Endometrium (tissue), 2 donors: ENCODE results near the gene PRDM1.

Experiments used
- FAIRE-seq: peaks from 2 replicates; lab custom pipeline; 2012; peaks lifted over from hg19 to GRCh38; lab: Jason Lieb, UNC
- donor health status: control.
- donor health status: control.

The PRDM1 gene

DNA sequence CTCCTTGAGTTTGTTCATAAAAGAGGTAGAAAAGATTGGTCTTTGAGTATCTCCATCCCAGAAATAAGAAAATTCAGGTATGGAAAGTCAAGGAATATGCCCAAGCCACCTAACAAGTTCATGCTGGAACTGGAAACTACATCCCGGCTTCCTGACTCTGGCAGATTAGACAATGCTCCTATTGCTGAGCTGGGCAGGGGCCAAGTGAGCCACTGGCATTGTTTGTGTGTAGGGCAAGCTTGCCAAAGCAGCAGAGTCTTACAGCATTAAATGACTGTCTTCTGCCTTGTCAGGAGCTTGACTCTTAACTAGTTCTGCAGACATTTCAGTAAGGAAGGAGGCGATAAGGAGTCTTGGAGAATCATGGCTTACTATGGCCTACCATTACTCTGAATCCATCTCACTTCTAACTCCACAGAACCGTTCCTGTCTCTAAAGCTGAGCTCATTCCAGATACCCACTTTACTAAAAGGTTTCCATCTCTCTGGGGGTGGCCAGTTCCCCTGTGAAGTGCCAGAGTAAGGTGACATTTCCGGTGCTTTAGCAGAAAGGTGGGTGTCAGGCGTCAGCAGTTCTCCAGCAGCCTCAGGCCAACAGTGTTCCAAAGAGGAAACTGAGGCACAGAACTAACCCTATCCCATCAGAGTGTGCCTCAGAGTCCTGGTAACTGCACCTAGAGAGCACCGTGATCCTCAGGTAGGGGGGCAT lies 30.1 kb downstream of the PRDM1 start:
- FAIRE-seq = no peak

DNA sequence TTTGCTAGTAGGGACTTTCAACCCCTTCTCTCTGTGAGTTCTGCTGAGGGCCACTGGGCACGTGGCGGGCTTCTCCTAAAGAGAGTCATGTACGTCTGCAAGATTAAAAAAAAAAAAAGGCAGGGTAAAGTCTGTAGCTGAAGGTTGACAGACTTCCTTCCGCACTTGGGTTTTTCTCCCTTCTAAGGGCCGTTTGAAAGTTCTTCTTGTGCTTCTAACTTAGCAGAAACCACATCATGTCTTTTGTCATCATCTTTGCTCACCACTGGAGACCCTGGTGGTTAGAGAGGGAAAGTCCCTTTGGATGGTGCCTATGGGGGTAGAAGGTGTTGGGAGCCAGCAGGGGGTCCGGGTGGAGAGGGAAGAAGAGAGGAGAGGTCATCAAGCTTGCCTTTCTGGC lies 31.4 kb downstream of the PRDM1 start:
- FAIRE-seq = no peak

DNA sequence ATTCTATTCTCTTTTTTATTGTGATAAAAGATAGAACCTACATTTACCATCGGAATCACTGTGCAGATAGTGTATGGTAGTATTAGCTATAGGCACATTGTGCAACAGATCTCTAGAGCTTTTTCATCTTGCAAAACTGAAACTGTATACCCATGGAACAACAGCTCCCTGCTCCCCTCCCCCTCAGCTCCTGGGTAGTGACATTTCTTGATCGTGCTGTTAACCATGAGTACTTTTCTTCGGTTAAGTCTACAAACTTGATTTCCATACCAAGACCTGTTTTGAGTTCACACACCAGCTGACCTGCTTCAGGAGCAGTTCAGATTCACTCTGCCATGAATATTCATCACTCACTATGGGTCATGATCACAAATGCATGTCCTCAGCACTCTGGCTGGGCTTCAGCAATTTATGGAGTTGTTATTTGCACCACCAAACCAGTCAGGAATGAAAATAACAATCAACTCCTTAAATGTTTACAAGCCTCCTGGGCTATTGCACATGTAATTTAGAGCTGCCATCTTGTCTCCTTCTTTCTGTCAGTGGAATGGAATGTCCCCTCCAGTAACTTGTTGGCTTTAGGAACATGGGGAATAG lies 32.8 kb downstream of the PRDM1 start:
- FAIRE-seq = no peak

DNA sequence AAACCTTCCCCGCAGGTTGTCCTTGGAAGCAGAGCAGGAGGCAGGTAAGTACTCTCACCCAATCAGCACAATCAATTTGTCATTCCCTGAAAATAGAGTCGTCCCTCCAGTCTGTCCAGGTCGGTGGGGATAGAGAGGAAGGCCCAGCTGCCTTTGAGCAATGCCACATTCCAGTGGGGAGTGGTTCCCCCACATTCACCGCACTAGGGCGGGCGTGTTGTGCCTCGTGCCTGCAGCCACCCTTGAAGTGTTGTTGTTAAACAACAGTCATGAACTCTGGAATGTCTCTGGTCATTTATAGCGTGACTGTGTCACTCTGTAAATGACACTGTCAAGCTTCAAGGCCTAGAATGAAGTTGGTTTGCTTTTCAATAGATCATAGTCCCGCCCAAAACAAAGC lies 33.4 kb downstream of the PRDM1 start:
- FAIRE-seq = no peak

DNA sequence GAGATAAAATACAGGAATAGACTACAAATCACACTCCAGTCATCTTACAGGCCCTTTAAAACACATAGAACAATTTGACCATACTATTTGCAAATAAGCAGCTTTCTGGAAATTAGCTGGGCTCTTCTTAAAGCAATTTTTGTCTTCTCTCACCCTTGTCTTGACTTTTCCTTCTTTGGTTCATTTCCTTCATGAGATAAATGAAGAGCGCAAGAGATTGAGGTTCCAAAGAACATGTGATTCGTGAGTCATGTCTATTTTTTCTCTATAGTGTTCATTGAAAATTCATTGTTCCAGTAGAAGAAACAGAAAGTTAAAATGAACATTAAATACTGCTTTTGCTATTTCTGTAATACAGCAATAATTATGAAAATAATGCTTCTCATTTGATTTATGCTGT lies 33.9 kb downstream of the PRDM1 start:
- no peak for FAIRE-seq

DNA sequence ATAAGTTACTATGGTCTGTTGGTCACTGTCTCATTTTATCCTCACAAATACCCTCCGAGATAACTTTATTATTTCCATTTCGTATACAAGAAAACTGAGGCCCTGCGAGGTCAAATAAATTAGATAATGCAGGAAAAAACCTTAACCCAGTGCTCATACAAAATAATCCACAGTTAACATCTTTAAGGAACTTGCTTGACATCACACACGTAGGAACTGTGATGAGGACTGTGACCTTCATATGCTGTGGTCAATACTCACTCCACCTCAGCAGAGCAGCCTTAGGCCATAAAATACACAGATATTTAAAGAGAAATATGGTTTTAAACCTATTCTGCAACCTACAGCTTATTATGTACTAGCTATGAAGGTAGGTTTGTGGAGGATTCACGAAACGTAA lies 34.3 kb downstream of the PRDM1 start:
- FAIRE-seq = no peak

DNA sequence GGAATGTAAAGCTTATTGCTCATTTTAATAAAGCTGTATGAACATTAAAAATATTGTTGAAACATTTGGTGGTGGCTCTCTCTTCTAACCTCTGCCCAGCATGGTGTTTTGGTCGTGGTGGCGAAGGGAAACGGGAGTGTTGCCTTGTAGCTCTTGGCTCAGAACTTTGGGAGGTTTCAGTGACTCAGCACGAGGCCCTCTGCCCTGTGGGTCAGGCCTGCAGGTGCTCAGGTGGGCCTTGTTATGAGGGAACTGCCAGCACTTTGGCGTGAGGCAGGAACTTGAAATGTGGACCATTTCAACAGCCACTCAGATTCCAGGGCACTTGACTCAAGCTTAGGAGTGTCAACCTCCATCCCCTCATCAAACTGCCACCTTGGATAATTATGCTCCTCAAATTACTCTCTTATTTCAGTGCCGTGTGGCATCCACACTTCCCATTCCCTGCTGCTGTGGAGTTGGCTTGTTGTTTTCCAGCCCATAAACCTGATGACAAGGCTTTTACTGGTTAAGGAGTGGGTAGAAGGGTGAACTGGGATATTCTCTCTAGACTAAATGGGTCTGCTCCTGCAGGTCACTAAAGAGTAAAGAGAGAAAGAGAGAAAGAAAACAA lies 36.3 kb downstream of the PRDM1 start:
- FAIRE-seq = no peak

DNA sequence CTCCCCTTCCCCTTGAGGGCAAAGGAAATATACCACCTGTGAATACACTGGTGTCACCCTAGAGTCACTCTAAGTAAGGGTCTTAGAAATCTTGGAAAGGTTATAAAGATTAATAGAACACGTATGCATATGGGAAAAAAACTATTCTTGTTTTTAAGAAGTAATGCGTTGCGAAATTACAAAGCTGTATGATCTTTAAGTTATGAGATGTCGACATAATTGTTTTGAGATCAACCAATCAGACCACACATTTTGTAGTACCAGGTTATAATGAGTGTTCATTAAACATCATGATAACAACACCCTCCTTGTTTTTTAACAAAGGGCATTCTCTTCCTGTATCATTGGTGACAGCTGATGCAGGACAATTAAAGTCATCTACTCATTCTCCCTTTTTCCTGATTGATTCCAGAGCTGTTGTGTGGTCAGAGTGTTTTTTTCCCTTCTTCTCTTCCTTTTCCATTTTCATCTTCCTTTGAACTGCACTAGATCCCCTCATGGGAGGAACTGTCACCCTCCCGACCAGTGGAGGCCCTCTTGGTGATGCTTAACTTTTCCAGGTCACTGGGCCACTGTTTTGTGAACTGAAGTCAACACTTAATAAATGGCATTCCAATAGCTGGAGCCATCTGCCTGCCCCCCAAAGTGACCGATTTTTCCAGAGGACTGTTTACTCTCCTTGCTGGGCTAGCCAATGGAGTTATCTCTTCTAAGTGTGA lies 37.0 kb downstream of the PRDM1 start:
- FAIRE-seq = no peak

DNA sequence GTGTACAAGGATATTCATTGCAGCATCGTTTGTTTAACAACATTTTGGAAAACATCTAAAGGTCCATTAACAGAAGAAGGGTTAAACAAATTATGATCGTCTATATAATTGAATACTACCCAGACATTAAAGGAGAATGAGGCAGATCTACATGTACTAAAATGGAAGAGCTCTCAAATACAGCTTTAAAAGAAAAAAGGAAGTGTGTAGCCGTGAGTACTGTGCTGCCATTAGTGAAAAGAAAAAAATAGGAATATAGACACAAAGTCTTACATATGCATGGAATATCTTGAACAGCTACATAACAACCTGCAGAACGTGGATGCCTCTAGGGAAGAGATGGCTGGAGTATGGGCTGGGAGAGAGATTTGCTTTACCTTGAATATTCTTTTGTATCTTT lies 37.9 kb downstream of the PRDM1 start:
- FAIRE-seq = no peak

DNA sequence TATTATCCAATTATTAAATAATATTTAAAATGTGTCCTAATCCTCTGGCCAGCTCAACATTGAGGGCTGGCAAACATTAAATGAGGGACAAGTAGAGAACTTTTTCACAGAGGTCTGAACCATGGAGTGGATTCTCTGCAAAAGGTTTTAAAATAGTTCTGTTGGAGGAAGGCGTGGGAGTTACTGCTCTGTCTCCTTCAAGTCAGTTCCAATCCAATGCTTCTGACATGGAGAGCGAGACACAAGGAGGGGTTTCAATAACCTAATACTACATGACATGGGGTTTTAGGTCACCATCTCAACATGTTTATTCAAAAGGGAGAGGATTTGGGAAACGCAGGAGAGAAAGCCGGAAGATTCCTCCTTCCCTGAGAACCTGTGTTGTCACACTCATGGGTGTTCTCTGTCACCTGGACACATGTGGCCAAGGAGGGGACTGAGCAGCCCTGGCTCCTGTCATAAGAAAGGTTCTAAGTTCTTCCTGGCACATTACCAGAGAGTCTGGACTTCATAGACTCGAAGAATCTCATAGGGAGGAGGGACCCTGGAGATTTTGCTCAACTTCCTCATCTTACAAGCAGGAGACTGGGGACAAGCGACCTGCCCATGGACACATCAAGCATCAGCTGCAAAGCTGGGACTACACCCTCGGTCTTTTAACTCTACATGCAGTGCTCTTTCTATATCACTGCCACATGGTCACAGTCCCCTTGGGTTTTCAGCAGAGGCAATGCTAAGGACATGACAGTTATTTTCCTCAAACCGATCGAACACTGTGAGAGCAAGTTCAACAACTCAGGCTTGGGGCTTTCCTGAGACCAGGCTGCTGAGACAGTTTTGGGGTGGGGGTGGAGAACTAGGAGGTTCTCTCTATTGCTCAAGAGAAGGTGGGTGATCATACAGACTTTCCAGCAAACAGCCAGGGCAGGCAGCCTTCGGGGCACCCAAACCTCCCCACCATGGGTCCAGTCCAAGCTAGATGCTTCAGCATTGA lies 38.6 kb downstream of the PRDM1 start:
- FAIRE-seq = no peak

DNA sequence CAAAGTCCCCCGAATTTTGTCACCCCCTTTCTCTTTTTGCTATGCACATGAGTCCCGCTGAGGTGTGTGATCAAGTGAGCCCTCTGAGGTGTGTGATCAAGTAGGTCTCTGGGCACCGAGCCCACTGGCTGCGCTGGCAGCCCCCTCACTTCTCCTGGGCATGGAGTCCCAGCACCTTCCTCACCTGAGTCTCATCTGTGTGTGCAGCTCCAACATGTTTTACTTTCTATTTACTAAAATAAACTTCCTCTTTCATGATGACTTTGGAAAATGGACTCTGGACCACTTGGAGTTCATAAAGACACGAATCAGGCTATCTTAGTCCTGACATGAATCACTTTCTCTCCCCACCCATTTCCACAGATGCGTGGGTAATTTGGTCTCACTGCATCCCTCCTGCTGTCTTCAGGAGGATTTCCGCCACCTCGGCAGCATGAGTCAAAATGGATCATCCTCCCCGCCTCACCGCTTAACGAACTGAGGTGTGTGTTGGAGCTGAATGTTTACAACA lies 39.8 kb downstream of the PRDM1 start:
- no peak for FAIRE-seq

DNA sequence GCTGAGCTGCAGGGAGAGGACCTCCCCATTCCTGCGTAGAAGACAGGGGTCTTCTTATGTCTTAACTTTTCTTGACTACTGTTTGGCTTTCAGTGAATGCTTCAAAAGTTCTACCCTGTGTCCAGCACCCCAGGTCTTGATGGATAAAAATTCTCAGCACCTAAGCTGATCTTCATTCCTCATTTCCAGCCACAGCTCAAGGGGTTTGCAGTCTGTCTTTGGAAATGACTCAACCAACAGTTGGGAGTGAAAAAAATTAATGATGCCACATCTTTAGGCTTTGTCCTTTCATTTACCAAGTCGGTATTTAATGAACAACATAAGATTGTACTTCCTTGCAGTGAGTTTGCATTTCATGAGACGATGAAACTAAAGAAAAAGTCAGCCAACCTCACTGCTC lies 40.3 kb downstream of the PRDM1 start:
- FAIRE-seq = no peak

DNA sequence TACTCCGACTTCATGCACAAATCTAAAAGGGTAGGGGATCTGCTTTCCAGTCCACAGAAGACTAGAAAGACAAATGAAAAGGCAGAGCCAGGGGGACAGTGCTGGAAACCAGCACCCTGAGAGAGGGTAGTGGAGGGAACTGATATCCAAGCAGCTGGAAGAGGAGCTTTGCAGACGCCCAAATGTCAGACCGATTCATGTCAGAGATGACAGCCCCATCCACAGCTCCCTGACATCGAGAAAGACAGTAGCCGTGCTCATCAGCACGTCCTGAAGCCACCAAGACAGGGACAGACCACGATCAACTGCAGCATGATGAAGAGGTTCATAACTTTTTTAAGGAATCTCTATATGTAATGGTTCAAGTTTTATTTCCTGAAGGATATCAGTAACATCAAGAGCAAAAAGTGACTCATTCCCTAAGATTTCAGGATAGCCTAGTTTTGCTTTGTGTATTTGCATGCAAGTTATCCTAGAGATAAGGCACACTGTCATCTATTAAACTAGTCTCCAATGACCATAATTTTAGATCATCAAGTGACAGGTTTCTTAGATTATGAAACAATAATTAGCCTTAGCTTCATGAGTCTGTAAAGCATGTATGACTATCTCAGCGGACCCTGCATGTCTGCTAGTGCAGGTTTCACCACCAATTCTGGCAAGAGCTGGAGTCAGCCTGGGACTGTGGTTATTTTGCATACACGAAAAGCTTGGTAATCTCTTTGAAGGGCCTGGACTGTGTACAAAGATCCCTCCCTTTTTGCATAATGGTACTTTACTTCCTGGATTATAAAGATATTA lies 43.0 kb downstream of the PRDM1 start:
- no peak for FAIRE-seq

DNA sequence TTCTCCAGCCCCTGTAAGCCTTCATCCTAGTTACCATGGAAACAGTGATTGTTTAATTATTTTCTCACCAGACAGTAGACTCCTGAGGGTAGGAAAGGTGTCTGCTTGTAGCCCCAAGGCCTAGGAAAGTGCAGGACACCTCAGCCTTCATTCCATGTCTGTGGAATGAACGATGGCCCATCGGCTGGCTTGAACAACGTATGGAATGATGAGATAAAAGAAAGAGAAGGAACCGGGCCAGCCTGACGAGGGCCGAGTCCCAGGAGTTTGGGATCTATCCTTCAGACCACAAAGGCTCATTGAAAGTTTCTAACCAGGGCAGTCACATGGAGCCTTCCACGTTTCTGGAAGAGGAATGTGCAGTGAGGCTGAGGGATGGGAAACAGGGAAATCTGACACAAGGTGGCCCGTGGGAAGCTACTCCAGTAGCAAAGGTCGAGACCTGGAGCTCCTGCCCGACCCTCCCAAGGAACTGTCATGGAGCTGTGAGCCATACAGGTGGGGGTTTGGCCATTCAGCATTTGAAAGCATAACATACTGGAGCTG lies 46.1 kb downstream of the PRDM1 start:
- no peak for FAIRE-seq

DNA sequence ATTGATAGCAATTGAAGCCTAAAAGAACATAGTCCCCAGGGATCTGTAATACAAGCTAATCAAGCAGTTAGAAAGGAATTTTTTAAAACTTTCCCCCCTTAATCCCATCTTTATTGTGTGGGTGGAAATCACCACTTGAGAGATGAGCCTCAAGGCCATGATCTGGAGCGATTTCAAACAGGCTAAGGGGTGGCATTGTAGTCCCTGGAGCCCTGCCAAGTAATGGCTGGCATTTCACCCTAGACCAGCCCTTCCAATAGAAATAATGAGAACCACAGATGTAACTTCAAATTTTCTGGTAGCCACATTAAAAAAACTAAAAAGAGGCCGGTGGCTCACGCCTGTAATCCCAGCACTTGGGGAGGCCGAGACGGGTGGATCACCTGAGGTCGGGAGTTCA lies 46.9 kb downstream of the PRDM1 start:
- no peak for FAIRE-seq

DNA sequence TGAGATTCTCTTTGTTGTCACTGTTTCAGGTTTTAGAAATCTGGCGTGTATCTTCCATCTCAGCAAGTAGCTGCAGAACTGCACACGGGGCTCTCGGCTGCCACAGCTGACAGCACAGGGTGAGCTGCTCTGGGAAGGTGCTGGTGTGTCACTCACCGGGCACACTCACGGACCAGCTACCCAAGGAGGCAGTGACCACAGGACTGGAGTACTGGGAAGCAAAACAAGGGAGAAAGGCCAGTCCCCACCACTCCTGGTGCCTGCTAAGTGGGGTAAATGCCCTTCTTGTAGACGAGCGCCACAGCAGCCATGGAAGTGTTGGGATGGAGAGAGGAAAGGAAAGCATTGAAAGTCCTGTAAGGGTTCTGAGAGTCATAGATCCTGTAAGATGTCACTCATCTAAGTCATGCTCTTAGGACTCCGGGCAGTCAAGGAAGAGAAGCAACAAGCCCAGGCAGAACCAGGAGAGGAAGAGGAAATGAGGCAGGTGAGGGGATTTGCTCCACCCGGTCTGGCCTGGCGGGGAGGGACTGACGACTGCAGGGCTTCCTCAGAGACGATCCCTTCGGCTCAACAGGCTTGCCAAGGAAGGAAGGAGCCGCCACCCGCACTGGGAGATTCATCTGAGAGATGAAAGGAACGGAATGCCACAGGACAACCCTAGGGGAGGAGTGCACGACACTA lies 48.1 kb downstream of the PRDM1 start:
- FAIRE-seq = no peak

DNA sequence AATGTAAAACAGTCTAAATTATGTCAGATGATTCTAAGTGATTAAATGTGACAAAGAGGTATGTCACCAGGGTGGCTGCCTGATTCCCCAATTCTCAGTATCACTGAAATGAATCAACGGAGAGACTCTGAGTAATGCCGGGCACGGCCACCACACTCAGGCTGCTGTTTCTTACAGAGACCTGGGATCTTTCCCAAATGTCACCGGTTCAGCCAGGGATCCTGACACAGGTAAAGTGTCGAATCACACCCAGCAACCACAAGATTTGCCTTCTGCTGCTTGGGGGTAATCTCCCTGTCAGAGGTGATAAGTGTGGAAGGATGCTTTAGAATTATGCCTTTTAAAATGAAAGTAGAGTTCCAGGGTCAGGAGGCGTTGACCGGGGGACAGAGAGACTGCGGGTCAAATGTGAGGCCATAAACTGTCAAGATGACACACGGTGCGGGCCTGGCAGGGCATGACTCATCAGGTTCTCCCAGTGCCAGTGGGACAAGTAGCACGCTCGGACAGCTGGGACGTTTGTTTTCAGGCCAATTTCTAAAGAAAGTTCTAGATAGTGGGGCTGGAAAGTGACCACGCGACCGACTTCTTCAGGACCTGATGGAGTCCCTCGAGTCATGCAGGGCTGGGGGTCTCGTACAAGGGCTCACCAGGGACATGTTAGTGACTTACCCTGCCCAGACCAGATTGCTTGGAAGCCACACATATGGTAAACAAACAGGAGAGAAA lies 48.9 kb downstream of the PRDM1 start:
- FAIRE-seq = no peak

DNA sequence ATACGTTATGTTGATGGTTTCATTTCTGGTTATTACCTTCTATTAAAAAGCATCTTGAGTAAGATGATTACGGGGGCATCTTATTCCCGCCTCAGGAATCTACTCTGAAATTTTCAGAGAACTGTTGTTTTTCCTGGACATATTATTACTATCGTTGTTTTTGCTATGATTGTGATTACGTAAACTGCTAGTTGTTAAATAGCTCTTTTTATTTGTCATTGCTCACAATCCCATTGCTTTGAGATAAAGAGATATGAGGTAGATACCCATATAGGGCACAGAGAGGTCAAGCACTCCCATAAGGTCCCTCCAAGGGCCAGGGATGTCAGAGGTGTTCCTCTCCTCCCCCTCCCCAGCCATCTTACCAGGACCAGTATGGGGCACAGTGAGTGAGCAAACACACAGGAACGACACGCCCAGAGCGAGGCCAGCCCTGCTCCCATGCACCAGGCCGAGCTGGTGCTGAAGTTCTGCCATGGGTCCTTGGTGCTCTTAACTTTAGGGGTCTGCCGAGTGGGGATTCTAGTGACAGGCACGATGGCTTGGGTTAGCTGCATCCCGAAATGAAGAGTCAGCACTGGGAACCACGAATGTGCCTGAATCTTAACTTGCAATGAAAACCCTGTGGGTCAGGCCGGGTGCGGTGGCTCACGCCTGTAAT lies 49.9 kb downstream of the PRDM1 start:
- FAIRE-seq = no peak

DNA sequence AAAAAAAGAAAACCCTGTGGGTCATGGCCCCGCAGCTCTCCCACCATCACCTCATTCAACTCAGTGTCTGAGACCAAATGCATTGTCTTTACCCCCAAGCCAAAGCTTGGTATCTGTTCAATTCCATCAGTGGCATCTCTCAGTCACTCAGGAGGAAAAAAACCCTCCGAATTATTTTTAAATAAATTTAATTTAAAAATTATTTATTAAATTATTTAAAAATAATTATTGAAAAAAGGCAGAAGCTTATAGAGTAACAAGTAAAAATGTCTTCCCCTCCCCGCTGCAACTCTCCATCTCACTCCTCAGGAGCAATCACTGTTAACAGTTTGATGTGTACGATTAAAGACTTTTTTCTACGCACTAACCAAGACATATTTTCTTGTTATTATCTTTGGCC lies 50.7 kb downstream of the PRDM1 start:
- no peak for FAIRE-seq
